Testis (tissue), 2 donors: ENCODE measurements around the gene MIGA2.

Experiments
- CTCF ChIP-seq, 3 experiments: fragments of 450-650 bp in 2 of 3; fragments of 200-600 bp in 1 of 3; sonication (generic) in 1 of 3; IDR thresholded peaks; one replicate each; pipeline ENCODE4 v1.5.1; 2016 to 2019; ENCODE audit warnings: antibody characterized with exemption in 3 of 3, mild to moderate bottlenecking in 2 of 3, moderate library complexity in 1 of 3
- POLR2A ChIP-seq: fragments of 450-650 bp; IDR thresholded peaks from one replicate; pipeline ENCODE4 v1.6.1; 2017; ENCODE audit warnings: antibody characterized with exemption, mild to moderate bottlenecking, moderate library complexity

GRCh38 chr9:128986671-128987070 lies 49.8 kb upstream of the MIGA2 start:
- TF ChIP-seq CTCF (IDR thresholded peaks at IDR 0.05) (no peak), POLR2A (no peak)
